GM18505 (cell line): ENCODE data around the gene SP110.
A peak's percentile ranks its signal among the peaks of the same experiment; 100 is the strongest.

ENCODE experiments used
- ATAC-seq: cut with Tn5 transposase; IDR thresholded peaks from one replicate; pipeline ENCODE4 v1.9.1; 2021; ENCODE audit not compliant: unreplicated experiment
- POLR2A ChIP-seq: IDR thresholded peaks from 4 replicates; pipeline ENCODE4 v1.6.1; 2011; ENCODE audit warnings: borderline replicate concordance; ENCODE audit not compliant: insufficient read depth, insufficient read length; ENCODE audit errors: extremely low read depth

The SP110 gene

DNA sequence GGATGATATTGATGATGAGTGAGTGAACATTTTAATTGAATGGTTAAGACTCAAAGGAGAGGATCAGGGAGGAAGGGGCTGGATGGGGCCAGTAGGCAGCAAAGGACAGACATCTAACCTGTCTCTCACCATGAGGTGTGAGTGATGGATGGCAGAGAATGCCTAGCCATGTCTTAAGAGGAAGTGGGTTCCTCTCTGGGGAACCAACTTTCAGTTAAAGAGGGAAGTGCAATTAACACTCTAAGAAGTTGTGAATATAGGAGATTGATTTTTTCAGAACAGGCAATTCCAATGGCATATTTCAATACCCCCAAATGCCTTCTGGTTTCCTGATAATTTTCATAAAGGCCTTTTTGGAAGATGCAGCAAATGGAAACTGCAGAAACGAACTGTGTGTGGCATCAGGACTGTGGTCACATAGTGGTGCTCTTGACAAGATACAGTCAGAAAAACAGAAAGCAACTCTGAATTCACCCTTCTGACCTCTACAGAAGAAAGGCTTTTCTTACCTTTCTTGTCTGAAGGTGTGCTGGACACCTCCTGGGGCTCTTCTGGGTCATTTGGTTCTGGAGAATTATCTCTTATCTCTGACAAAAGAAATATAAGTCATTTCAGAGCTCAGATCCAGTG is 10.2 kb downstream of the SP110 start:
- TF ChIP-seq POLR2A = no peak
- ATAC-seq = peak; percentile 46

DNA sequence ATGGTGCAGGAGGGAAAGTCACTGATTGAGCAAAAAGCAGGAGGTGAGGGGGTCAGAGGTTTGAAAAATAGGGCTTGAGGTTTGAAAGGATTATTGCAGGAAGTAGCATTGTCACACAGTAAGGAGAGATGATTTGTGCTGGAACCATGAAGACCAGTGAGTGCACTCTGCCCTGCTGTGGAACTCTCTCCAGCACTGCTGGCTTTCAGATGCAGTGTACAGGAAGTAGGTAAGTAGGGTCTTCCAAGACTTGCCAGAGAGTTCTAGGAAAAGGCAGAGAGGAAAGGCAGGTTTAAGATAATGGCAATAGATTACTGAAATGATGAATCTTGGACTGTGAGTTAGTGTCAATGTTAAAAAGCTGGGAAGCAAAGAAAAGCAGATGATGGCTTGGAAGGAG is 11.2 kb downstream of the SP110 start:
- TF ChIP-seq POLR2A = no peak
- ATAC-seq = no peak

DNA sequence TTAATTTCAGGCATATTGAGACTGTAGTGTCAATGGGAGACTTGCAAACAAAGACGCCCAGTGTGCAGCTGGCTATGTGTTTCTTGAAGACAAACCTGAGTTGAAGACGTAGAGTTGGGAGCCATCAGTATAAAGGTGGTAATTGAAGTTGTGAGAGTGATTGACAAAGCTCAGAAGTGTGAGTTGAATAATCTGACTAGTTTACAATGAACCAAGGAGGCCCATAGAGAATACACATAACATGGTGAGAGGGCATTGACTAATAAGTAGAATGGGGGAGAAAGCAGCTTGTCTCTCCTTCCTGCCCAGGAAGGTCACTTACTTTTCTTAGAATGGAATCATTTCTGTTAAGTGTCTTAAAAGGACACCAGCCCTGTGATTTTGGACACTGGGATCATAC is 14.1 kb downstream of the SP110 start:
- ATAC-seq = no peak

GRCh38 chr2:230205034-230205433 is 14.8 kb downstream of the SP110 start:
- TF ChIP-seq POLR2A = no peak
- no peak for ATAC-seq

More for the DNA sequence above, 14.1 kb downstream of the SP110 start:
- TF ChIP-seq POLR2A = no peak

- ATAC-seq = no peak
- TF ChIP-seq POLR2A = no peak
Observed at GRCh38 chr2:230203110-230203676, 16.6 kb downstream of the SP110 start.

DNA sequence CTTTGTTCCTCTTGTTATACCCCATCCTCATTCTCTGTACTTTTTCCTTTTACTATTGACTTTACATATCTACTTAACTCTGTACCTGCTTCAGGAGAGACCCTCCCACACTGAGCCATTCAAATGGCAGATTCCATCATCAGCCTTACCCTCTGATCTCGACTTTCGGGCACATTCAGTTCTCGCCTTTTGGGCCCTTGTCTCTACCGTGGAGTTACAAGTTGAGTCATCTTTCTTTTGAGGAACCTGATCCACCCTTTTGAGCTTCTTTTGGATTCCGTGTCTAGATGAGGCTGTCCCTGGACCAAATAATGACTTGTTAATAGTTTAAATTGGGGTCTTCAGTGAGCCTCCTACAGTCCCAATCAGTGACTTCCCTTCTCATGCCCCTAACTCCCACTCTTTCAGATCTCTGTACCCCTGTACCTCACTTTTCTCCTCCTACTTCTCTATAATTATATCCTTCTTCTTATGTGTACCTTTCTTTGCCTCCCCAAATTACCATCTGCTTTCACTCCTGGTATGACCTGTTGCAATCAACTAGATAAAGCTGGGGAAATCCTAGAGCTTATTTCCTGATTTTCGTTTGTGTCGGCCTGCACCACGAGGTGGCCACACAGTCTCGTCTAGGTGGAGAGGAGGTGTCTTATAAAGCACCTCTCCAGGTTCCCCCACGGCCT is 17.2 kb downstream of the SP110 start:
- ATAC-seq = no peak

DNA sequence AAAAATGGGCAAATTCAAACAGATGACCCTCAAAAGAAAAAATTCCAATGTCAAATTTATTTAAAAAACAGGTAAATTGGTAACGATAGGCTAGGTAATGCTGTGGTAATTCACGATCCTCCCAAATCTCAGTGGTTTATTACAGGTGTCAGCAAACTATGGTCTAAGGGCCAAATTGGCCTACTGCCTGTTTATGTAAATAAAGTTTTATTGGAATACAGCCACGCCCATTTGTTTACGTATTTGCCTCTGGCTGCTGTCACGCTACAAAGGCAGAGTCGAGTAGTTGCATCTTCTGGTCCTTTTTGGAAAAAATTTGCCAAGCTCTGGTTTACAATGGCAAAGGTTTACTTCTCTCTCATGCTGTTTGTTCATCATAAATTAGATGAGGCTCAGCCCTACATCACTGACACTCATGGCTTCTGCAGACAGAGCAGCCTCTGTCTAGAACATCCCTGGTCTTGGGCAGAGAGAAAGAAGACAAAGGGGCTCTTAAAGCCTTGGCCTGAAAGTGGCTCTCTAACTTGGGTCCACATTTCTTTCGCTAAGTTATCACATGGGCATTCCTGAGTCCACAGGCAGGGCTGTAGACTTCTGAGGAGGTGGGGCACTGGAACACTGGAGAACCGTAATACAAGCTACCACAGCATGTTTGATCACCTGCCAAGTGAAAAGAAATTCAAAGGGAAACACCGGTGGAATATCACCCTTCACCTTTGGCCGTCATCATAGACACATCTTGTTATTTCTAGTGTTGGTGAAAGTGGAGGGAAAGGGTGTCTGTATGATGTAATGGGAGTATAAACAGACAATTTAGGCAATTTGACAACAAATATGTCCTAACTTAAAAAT is 34.8 kb downstream of the SP110 start:
- TF ChIP-seq POLR2A = no peak
- no peak for ATAC-seq

More for the DNA sequence above, 17.2 kb downstream of the SP110 start:
- no peak for TF ChIP-seq POLR2A

DNA sequence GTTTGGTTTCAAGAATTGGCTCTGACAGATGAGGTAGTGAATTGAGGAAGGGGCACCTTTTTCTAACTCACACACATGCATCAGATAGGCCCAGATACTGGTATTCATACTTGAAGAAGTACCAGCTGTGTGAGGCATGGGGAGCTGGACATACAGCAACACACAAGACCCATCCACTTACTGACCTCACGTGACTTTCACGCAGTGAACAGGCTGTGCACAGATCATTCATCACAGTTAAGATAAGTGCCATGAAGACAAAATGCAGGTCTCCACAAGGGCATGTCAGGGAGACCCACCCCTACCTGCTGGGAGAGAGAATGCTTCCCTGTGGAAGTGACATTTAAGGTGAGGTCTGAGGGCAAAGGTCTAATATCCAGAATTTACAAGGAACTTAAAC is 38.6 kb downstream of the SP110 start:
- no peak for ATAC-seq
- TF ChIP-seq POLR2A = no peak

DNA sequence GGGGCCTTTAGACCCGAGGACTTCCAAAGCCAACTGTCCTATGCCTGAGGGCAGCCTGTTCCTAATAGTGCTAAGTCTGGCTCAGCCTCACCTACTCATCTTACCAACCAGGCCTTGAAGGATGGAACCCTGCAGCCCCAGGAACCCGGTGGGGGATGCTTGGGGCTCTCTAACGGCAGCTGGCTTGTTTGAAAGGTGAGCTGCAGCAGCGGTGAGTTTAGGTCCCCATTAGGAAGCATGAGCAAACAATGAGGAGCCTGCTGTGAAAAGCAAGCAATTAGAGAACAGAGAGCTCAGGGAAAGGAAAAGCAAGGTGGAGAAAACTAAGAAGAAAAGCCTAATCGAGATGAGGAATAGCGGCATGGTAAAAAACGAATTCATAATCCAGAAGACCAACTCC is 39.9 kb downstream of the SP110 start:
- ATAC-seq = no peak
- no peak for TF ChIP-seq POLR2A

DNA sequence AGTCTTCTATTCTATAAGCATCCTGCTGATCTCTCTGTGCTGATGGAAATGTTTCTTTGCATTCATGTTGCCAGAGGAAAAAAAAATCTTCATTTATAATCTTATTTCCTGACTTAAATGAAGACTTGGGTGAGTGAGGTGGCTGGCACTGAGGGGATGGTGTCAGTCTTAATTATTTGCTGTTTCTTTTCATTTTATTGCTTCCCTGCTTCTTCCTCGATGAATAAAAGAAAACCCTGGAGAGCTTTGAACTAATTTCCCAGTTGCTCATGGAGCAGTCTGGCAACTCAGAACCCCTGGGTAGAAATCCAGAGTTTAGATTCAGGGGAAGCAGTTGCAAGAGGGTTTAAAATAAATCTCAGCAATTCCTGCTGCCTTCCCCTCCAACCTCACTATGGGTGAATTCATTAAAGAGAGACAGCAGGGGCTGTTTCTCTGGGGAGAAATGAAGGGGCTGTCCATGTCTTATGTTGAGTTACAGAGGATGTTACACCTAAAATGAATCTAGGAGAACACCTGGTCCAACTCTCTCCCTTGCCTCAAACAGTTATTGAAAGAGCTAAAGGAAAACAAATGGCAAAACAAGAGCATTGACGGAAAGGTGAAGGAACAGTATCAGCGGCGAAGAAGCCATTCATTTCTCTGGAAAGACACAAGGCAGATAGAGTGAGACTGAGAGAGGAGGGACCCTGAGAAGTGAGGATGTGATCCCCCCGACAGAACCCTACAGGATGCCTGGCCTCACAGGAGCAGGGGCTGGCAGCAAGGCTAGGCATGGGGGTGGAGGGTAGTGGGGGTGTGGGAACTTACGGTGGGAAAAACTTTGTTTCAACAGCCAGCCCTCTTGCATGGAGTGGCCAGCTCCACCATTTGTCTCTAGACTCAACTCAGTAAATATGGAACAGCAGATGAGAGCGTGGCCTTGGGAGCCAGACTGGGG is 41.0 kb downstream of the SP110 start:
- ATAC-seq = no peak
- TF ChIP-seq POLR2A = no peak

DNA sequence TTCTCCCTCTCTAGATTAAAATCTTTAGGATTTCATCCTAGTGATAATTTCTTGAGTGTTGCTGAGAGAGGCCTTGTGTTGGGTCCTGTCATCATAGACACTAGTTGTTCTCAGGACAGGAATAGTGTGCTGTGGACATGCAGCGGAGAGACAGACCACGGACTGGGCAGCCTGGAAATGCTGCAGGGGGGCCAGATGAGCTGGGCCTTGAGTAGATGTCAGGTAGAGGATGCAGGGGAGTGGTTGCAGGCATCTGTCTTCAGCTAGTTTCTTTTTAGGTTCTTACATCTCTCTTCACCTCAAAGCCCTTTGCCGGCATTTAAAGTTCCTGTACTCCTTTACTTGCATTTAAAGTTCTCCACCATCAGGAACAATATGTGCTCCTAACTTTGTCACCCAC is 42.8 kb downstream of the SP110 start:
- TF ChIP-seq POLR2A = no peak
- no peak for ATAC-seq

GRCh38 chr2:230174466-230174865 is 45.3 kb downstream of the SP110 start:
- no peak for TF ChIP-seq POLR2A

GRCh38 chr2:230172852-230173251 is 46.9 kb downstream of the SP110 start:
- no peak for ATAC-seq

More at GRCh38 chr2:230174466-230174865, 45.3 kb downstream of the SP110 start:
- no peak for ATAC-seq

GRCh38 chr2:230172156-230172555 is 47.6 kb downstream of the SP110 start:
- ATAC-seq = no peak
- TF ChIP-seq POLR2A = no peak

More at GRCh38 chr2:230172852-230173251, 46.9 kb downstream of the SP110 start:
- no peak for TF ChIP-seq POLR2A
